ENCODE results near the gene RRP12. TPM values are rescaled to one million over a fixed set of nuclear protein-coding genes. Genes with fewer than 3 reads are reported as not detected.

RRP12 gene
- total and polyA plus RNA-seq, 2 of the 4 experiments (the other 2 are of a cell fraction), result 21.5 to 23.3 TPM

DNA sequence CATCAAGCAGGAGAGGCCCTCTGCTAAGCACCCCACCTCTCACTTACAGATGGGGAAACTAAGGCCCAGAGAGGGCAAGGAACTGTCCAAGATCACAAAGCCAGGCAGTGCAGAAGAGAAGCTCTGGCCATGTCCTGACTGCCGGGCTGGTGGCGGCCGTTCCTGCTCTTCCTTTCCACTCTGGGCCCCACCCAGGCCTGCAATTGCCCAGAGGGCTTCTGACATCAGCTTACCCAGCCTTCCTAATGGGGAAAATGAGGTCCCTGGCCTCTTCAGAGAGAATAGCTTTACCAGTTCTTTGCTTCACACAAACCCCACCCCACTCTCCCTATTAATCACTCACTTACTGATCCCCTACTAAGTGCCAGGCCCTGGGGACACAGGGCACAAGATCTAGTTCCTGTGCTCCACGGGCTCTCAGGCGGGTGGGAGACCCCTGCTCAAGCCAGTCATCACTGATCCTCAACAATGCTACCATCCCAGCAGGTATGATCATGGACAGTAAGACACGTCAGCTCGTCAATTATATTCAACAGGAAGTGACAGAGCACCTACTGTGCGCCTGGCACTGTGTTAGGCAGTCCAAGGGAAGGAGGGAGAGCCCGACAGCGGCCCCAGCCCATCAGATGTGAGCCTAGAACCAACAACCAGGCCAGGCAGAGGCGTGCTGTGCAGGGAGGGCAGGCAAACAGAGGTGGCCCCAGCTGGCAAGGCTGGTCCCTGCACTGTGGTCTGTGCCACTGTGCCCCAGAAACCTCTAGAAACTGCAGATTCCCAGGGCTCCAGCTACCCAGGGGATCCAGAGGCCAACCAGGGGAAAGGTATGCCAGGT lies 40.2 kb downstream of the RRP12 start:
- dilution Hi-C loops (cut with HindIII; ENCODE audit: low sequenced_read_pairs, unreplicated experiment) (no loop called here), intact Hi-C loops (cut with micrococcal nuclease) (no loop called here), in situ Hi-C loops (cut with MboI; ENCODE audit: low sequenced_read_pairs) (no loop called here)
- POLR2A ChIA-PET (ENCODE audit: unreplicated experiment), result no interaction called here
- peaks cover 39% of the 10 kb centered on the region for H3K36me3 ChIP-seq (ENCODE audit: control insufficient read depth, insufficient read depth, low read length)
- no peaks in the 10 kb centered on the region for H3K79me1 ChIP-seq (ENCODE audit: low read depth in 1 of 2, low read length in 2 of 2)
- H3K4me2 ChIP-seq (ENCODE audit: low read depth, low read length), result no peak overlapping the region
- H3K23ac ChIP-seq (ENCODE audit: low read depth, low read length), result no peak overlapping the region
- CTCF ChIA-PET, result no interaction called here
- TF ChIP-seq MAFK (IDR thresholded peaks at IDR 0.05; ENCODE audit: low read depth, low read length), result no peak
- TF ChIP-seq RFX5 (IDR thresholded peaks at IDR 0.05; ENCODE audit: low read depth, low read length), result no peak
- TF ChIP-seq CTCF (conservative IDR thresholded peaks at IDR 0.05; ENCODE audit: low read depth, low read length), result no peak
- no peak for TF ChIP-seq POLR2A (IDR thresholded peaks at IDR 0.05; ENCODE audit: low read depth, low read length)
- no peak for TF ChIP-seq CEBPB (IDR thresholded peaks at IDR 0.05; ENCODE audit: low read depth, low read length)
- TF ChIP-seq CHD1 (IDR thresholded peaks at IDR 0.05; ENCODE audit: low read depth, low read length), result no peak
- TF ChIP-seq SMC3 (IDR thresholded peaks at IDR 0.05; ENCODE audit: low read depth, low read length), result no peak
- no peak for TF ChIP-seq BHLHE40 (IDR thresholded peaks at IDR 0.05; ENCODE audit: low read depth, low read length)
- TF ChIP-seq USF2 (IDR thresholded peaks at IDR 0.05; ENCODE audit: low read depth, low read length), result no peak
- TF ChIP-seq, protein P1, sequence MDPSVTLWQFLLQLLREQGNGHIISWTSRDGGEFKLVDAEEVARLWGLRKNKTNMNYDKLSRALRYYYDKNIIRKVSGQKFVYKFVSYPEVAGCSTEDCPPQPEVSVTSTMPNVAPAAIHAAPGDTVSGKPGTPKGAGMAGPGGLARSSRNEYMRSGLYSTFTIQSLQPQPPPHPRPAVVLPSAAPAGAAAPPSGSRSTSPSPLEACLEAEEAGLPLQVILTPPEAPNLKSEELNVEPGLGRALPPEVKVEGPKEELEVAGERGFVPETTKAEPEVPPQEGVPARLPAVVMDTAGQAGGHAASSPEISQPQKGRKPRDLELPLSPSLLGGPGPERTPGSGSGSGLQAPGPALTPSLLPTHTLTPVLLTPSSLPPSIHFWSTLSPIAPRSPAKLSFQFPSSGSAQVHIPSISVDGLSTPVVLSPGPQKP (IDR thresholded peaks at IDR 0.05; ENCODE audit: borderline replicate concordance, low read depth, low read length), result no peak
- H3K9ac ChIP-seq (ENCODE audit: low read depth, low read length), result no peak overlapping the region
- no peak overlapping the region for H4K5ac ChIP-seq (ENCODE audit: low read depth, low read length)
- H3K18ac ChIP-seq (ENCODE audit: low read depth, low read length), result no peak overlapping the region
- no peak for DNase-seq
- 95% methylated on average over 10 of the region's 11 CpGs; no CpG with 5 or more reads in 1 of the 2 experiments for WGBS, 2 experiments (ENCODE audit: extremely low coverage in 2 of 2, insufficient read length in 1 of 2)
- no peak overlapping the region for H2BK120ac ChIP-seq (ENCODE audit: low read depth, low read length)
- H3K27ac ChIP-seq (ENCODE audit: insufficient read depth, low read length), result no peak overlapping the region
- no peak overlapping the region for H3K56ac ChIP-seq (ENCODE audit: extremely low read depth, insufficient read depth, low read length)
- no peak overlapping the region for H3K4ac ChIP-seq (ENCODE audit: low read depth, low read length)
- BruUV-seq (replicated peaks), result no TSS peak
- H4K8ac ChIP-seq (ENCODE audit: low read depth in 2 of 2, low read length in 2 of 2), result no peak overlapping the region
- no peak overlapping the region for H4K91ac ChIP-seq (ENCODE audit: insufficient read depth, low read depth, low read length)
- H3K4me3 ChIP-seq (ENCODE audit: insufficient read depth, low read depth, low read length), result no peak overlapping the region
- ATAC-seq (ENCODE audit: low read depth), result no peak
- H2AFZ ChIP-seq (replicated peaks; ENCODE audit: low read length, poor library complexity), result no peak overlapping the region
- no peak overlapping the region for H3K14ac ChIP-seq (replicated peaks; ENCODE audit: low read depth, low read length)
- H2AK9ac ChIP-seq (replicated peaks; ENCODE audit: low read depth, low read length, poor library complexity), result no peak overlapping the region
- no peak overlapping the region for H2BK20ac ChIP-seq (ENCODE audit: low read depth, low read length)
- no peaks in the 10 kb centered on the region for H3K27me3 ChIP-seq (ENCODE audit: control insufficient read depth, insufficient read depth, low read length)
- H2BK15ac ChIP-seq (ENCODE audit: low read depth, low read length), result no peak overlapping the region
- 0 out of 2 replicates have a peak, but pooled peaks cover 3% of the 10 kb centered on the region for H3K9me1 ChIP-seq (ENCODE audit: insufficient read depth, low read length)
- H4K20me1 ChIP-seq (ENCODE audit: insufficient read depth, low read length), result no peaks in the 10 kb centered on the region
- H3K4me1 ChIP-seq (ENCODE audit: control insufficient read depth, insufficient read depth, low read length), result no peaks in the 10 kb centered on the region
- H3K9me3 ChIP-seq (ENCODE audit: control insufficient read depth, insufficient read depth, low read length), result no peaks in the 10 kb centered on the region
- H2BK5ac ChIP-seq (ENCODE audit: low read depth, low read length, poor library complexity, severe bottlenecking), result no peak overlapping the region
- H2AK5ac ChIP-seq (ENCODE audit: low read depth, low read length), result no peak overlapping the region

All from IMR-90 (cell line).